SK-N-SH (cell line): ENCODE data around the gene ZNF729. TPM values are rescaled to one million over a fixed set of nuclear protein-coding genes. Genes with fewer than 3 reads are reported as not detected.

Source experiments
- CTCF ChIA-PET: fragments of 300-600, 350-600 bp; formaldehyde crosslinking; extraction: SDS; loops from one replicate; lab custom pipeline; 2021; lab: Yijun Ruan, JAX
- POLR2A ChIA-PET: fragments of 350-600 bp; sonication (Branson Sonifier 250); formaldehyde crosslinking; extraction: SDS; loops from one replicate; lab custom pipeline; 2020; ENCODE audit warnings: antibody characterized with exemption, inconsistent platforms; lab: Yijun Ruan, JAX
- DNase-seq: peaks from one replicate; pipeline ENCODE4 v3.0.0; 2012
- H2AFZ ChIP-seq: fragments of 200-600 bp; sonication (generic); 2 replicates; pipeline ENCODE4 v1.8.1; 2016; ENCODE audit warnings: antibody characterized with exemption, mild to moderate bottlenecking, low read depth
- H3F3A ChIP-seq: fragments of 200-600 bp; sonication (generic); replicated peaks from 2 replicates; pipeline ENCODE3; 2016; ENCODE audit warnings: antibody characterized with exemption, mild to moderate bottlenecking; ENCODE audit not compliant: insufficient read depth
- H3K27ac ChIP-seq, 2 experiments: fragments of 200-500 bp in 1 of 2; fragments of 200-600 bp in 1 of 2; sonication (Bioruptor generic) in 1 of 2; sonication (generic), shearing (Covaris generic) in 1 of 2; 2 replicates each; pipeline versions ENCODE4 v1.5.1 to v1.6.1; 2014 to 2016; ENCODE audit warnings: low read depth in 2 of 2, inconsistent platforms in 1 of 2, low read length in 1 of 2, mild to moderate bottlenecking in 1 of 2, mixed read lengths in 1 of 2
- H3K27me3 ChIP-seq: fragments of 200-600 bp; sonication (generic), shearing (Covaris generic); 2 replicates; pipeline ENCODE4 v1.6.1; 2016; ENCODE audit warnings: mixed run types; ENCODE audit not compliant: insufficient read depth
- H3K36me3 ChIP-seq, 2 experiments: fragments of 200-500 bp in 1 of 2; fragments of 200-600 bp in 1 of 2; sonication (Bioruptor generic) in 1 of 2; sonication (generic) in 1 of 2; replicated peaks in 1 of 2; 2 replicates each; pipeline versions ENCODE3 to v1.5.1; 2014 to 2016; ENCODE audit warnings: low read length in 1 of 2, mild to moderate bottlenecking in 1 of 2; ENCODE audit not compliant: insufficient read depth in 2 of 2, control insufficient read depth in 1 of 2
- H3K4me1 ChIP-seq, 2 experiments: fragments of 200-500 bp in 1 of 2; fragments of 200-600 bp in 1 of 2; sonication (Bioruptor generic) in 1 of 2; sonication (generic), shearing (Covaris generic) in 1 of 2; 2 replicates each; pipeline versions ENCODE4 v1.5.1 to v1.6.1; 2014 to 2016; ENCODE audit warnings: low read depth in 1 of 2, low read length in 1 of 2, mixed run types in 1 of 2; ENCODE audit not compliant: insufficient read depth in 2 of 2, control insufficient read depth in 1 of 2
- H3K4me2 ChIP-seq: fragments of 200-600 bp; sonication (generic), shearing (Covaris generic); 2 replicates; pipeline ENCODE4 v1.6.1; 2017; ENCODE audit warnings: mixed run types
- H3K4me3 ChIP-seq, 2 experiments: fragments of 200-500 bp in 1 of 2; fragments of 200-600 bp in 1 of 2; sonication (Bioruptor generic) in 1 of 2; sonication (generic), shearing (Covaris generic) in 1 of 2; 2 replicates each; pipeline versions ENCODE4 v1.5.1 to v1.8.1; 2014 to 2016; ENCODE audit warnings: low read depth in 2 of 2, inconsistent platforms in 1 of 2, low read length in 1 of 2, mild to moderate bottlenecking in 1 of 2, mixed read lengths in 1 of 2, moderate library complexity in 1 of 2
- H3K79me2 ChIP-seq: fragments of 200-600 bp; sonication (generic); 2 replicates; pipeline ENCODE4 v1.8.1; 2017; ENCODE audit warnings: mild to moderate bottlenecking; ENCODE audit not compliant: insufficient read depth
- H3K9ac ChIP-seq: fragments of 200-600 bp; sonication (generic); 2 replicates; pipeline ENCODE4 v1.6.1; 2017; ENCODE audit warnings: mixed run types
- H3K9me2 ChIP-seq: fragments of 200-600 bp; sonication (generic); 2 replicates; pipeline ENCODE4 v1.6.1; 2017; ENCODE audit warnings: mixed run types
- H3K9me3 ChIP-seq: fragments of 200-600 bp; sonication (generic); 2 replicates; pipeline ENCODE4 v1.6.1; 2017; ENCODE audit warnings: mixed run types, mild to moderate bottlenecking, moderate library complexity
- H4K20me1 ChIP-seq: fragments of 200-600 bp; sonication (generic); 2 replicates; pipeline ENCODE4 v1.6.1; 2017; ENCODE audit warnings: mild to moderate bottlenecking, mixed run types; ENCODE audit not compliant: insufficient read depth
- ELF1 ChIP-seq: IDR thresholded peaks from 2 replicates; pipeline ENCODE4 v1.4.0; 2012
- EP300 ChIP-seq, 2 experiments: IDR thresholded peaks; 2 replicates each; pipeline versions ENCODE4 v1.4.0 to v1.6.1; 2012; ENCODE audit warnings: borderline replicate concordance in 1 of 2, low read depth in 1 of 2, low read length in 1 of 2
- FOXM1 ChIP-seq: IDR thresholded peaks from 2 replicates; pipeline ENCODE4 v1.4.0; 2012; ENCODE audit warnings: low read depth, mild to moderate bottlenecking
- GABPA ChIP-seq: IDR thresholded peaks from 2 replicates; pipeline ENCODE4 v1.4.0; 2012; ENCODE audit warnings: low read depth, mild to moderate bottlenecking
- IRF3 ChIP-seq: fragments of 150-350 bp; IDR thresholded peaks from 2 replicates; pipeline ENCODE4 v1.6.1; 2016; ENCODE audit warnings: mild to moderate bottlenecking, low read depth, low read length
- MEF2A ChIP-seq: IDR thresholded peaks from 2 replicates; pipeline ENCODE4 v1.4.0; 2012; ENCODE audit warnings: low read depth, borderline replicate concordance
- NFIC ChIP-seq: IDR thresholded peaks from 2 replicates; pipeline ENCODE4 v1.4.0; 2012; ENCODE audit warnings: borderline replicate concordance
- PBX3 ChIP-seq: IDR thresholded peaks from 2 replicates; pipeline ENCODE4; 2012
- RAD21 ChIP-seq: IDR thresholded peaks from 2 replicates; pipeline ENCODE4 v1.6.1; 2012; ENCODE audit warnings: mild to moderate bottlenecking, low read length
- RCOR1 ChIP-seq: fragments of 150-350 bp; IDR thresholded peaks from 2 replicates; pipeline ENCODE4 v1.6.1; 2017; ENCODE audit warnings: antibody characterized with exemption, low read length
- REST ChIP-seq: IDR thresholded peaks from 2 replicates; pipeline ENCODE4 v1.6.1; 2012; ENCODE audit warnings: mild to moderate bottlenecking, low read depth, low read length, moderate library complexity
- RXRA ChIP-seq: IDR thresholded peaks from 2 replicates; pipeline ENCODE4 v1.4.0; 2012; ENCODE audit warnings: low read depth, mild to moderate bottlenecking, borderline replicate concordance
- SIN3A ChIP-seq: IDR thresholded peaks from 2 replicates; pipeline ENCODE4 v1.6.1; 2012; ENCODE audit warnings: low read depth, mild to moderate bottlenecking, low read length, moderate library complexity, borderline replicate concordance
- TAF1 ChIP-seq: IDR thresholded peaks from 2 replicates; pipeline ENCODE4 v1.6.1; 2012; ENCODE audit warnings: low read depth, mild to moderate bottlenecking, low read length, moderate library complexity, borderline replicate concordance
- TCF12 ChIP-seq: IDR thresholded peaks from 2 replicates; pipeline ENCODE4 v1.4.0; 2012
- USF1 ChIP-seq: IDR thresholded peaks from 2 replicates; pipeline ENCODE4 v1.4.0; 2012; ENCODE audit warnings: low read depth, borderline replicate concordance
- ZBTB33 ChIP-seq: IDR thresholded peaks from 2 replicates; pipeline ENCODE4 v1.4.0; 2012; ENCODE audit warnings: low read depth, borderline replicate concordance
- polyA plus RNA-seq, 3 experiments: library from polyadenylated mRNA; depleted of rRNA; stranded (reverse); fragments of >200 nt; gene quantifications; 2 replicates each; pipeline ENCODE4 v1.2.3, GENCODE V29; 2012

Gene ZNF729
- polyA plus RNA-seq, 1 of the 3 experiments (the other 2 are of a cell fraction): not detected

- no peak for DNase-seq
- Histone ChIP-seq H3K36me3 (no peaks in the 10 kb centered on the region), H3K9me3 (no peaks in the 10 kb centered on the region), H3K4me2 (no peak overlapping the region), H3K27me3 (no peaks in the 10 kb centered on the region), H2AFZ (no peak overlapping the region), H3K4me1 (no peaks in the 10 kb centered on the region), H3K27ac (no peak overlapping the region), H4K20me1 (no peaks in the 10 kb centered on the region), H3K9me2 (no peaks in the 10 kb centered on the region), H3K9ac (no peak overlapping the region), H3F3A (no peaks in the 10 kb centered on the region), H3K4me3 (no peak overlapping the region), H3K79me2 (no peaks in the 10 kb centered on the region)
- ChIA-PET POLR2A (no interaction called here), CTCF (no interaction called here)
- TF ChIP-seq USF1 (no peak), NFIC (no peak), RXRA (no peak), ZBTB33 (no peak), GABPA (no peak), FOXM1 (no peak), ELF1 (no peak), SIN3A (no peak), TCF12 (no peak), REST (no peak), IRF3 (no peak), EP300 (IDR thresholded peaks at IDR 0.05; ENCODE audit: borderline replicate concordance in 1 of 2, low read depth in 1 of 2, low read length in 1 of 2) (no peak), TAF1 (no peak), PBX3 (no peak), RAD21 (no peak), RCOR1 (no peak), MEF2A (no peak)
These were observed 29.4 kb upstream of the ZNF729 start for GRCh38 chr19:22256856-22257255.
